Stomach (tissue), 9 donors: Measurements from ENCODE around the gene QRICH1. TPM values are rescaled to one million over a fixed set of nuclear protein-coding genes. Genes with fewer than 3 reads are reported as not detected.
A peak's percentile ranks its signal among the peaks of the same experiment; 100 is the strongest.

ENCODE experiments used
- DNase-seq, 2 donors: peaks; one replicate each; pipeline versions ENCODE4 v3.0.0 to v3.0.0-alpha.2; 2013 to 2019
- H3K27ac ChIP-seq, 5 donors: fragments of 200-600 bp in 4 of 5; sonication (generic) in 4 of 5; one replicate each; pipeline ENCODE4 v1.5.1; 2013 to 2019; ENCODE audit warnings: mild to moderate bottlenecking in 1 of 5, moderate library complexity in 1 of 5
- H3K27me3 ChIP-seq, 3 donors: fragments of 200-600 bp; sonication (generic); one replicate each; pipeline ENCODE4 v1.5.1; 2017 to 2019; ENCODE audit warnings: mixed run types in 1 of 3
- H3K36me3 ChIP-seq, 4 donors: fragments of 200-600 bp; sonication (generic); 1 replicate in 3 of 4; 2 replicates in 1 of 4; pipeline ENCODE4 v1.5.1; 2016 to 2019
- H3K4me1 ChIP-seq, 4 donors: fragments of 200-600 bp; sonication (generic); one replicate each; pipeline ENCODE4 v1.5.1; 2016 to 2019
- H3K4me3 ChIP-seq, 4 donors: fragments of 200-600 bp; sonication (generic) in 3 of 4; one replicate each; pipeline ENCODE4 v1.5.1; 2016 to 2019; ENCODE audit warnings: mild to moderate bottlenecking in 1 of 4
- H3K9me3 ChIP-seq, 4 donors: fragments of 200-600 bp; sonication (generic); one replicate each; pipeline ENCODE4 v1.5.1; 2016 to 2019
- CTCF ChIP-seq, 7 experiments: fragments of 450-650 bp in 4 of 7; fragments of 200-600 bp in 3 of 7; sonication (generic) in 3 of 7; IDR thresholded peaks; one replicate each; pipeline ENCODE4 v1.5.1; 2016 to 2019; ENCODE audit warnings: antibody characterized with exemption in 7 of 7, control low read depth in 2 of 7, mild to moderate bottlenecking in 1 of 7
- EP300 ChIP-seq: sonication (generic); formaldehyde crosslinking; IDR thresholded peaks from one replicate; pipeline ENCODE4 v1.6.1; 2017; ENCODE audit warnings: antibody characterized with exemption
- POLR2A ChIP-seq, 4 donors: fragments of 450-650 bp; IDR thresholded peaks; one replicate each; pipeline ENCODE4 v1.6.1; 2016; ENCODE audit warnings: antibody characterized with exemption in 4 of 4, control low read depth in 2 of 4, mild to moderate bottlenecking in 1 of 4, moderate library complexity in 1 of 4
- POLR2AphosphoS5 ChIP-seq, 3 donors: sonication (generic); formaldehyde crosslinking; IDR thresholded peaks; one replicate each; pipeline ENCODE4 v1.6.1; 2016; ENCODE audit warnings: antibody characterized with exemption in 3 of 3
- WGBS, 5 donors: extraction: QIAGEN DNeasy Blood & Tissue Kit in 3 of 5; methylation state at CpG; one replicate each; pipeline versions ENCODE4 v1.1.5 to v1.1.7; 2013 to 2018; 5-methylcytosine and 5-hydroxymethylcytosine counted together
- intact Hi-C: fragments of 100-400 bp; cut with DNase I; formaldehyde crosslinking; loops from one replicate; pipeline ENCODE4 v1.15.1; 2023; ENCODE audit warnings: low total_unique reads
- polyA plus RNA-seq, 3 donors: library from polyadenylated mRNA; stranded (reverse); fragments of 200-250 nt; gene quantifications; one replicate each; pipeline ENCODE4 v1.2.3, GENCODE V29; 2013
- total RNA-seq, 5 donors: library from RNA; depleted of rRNA; stranded (reverse); fragments of >200 nt; gene quantifications; one replicate each; pipeline versions ENCODE4 v1.1.0 to v1.2.3, GENCODE V29; 2014 to 2016
- donor health status: healthy with polysubstance abuse.
- donor health status: Bipolar disorder and iron deficiency.
- donor health status: healthy.

The QRICH1 gene
- total and polyA plus RNA-seq, 8 donors, result 16.1 to 105 (median 38.8) TPM

- no peaks in the 10 kb centered on the region for H3K9me3 ChIP-seq
- peak overlapping the region; percentile 57 to 96 (median 82) for H3K4me3 ChIP-seq
- TF ChIP-seq EP300 (no peak), POLR2AphosphoS5 (IDR thresholded peaks at IDR 0.05) (no peak), POLR2A (IDR thresholded peaks at IDR 0.05) (no peak), CTCF (IDR thresholded peaks at IDR 0.05) (no peak)
- peak overlapping the region; percentile 75 to 99 (median 88) for H3K27ac ChIP-seq
- peaks cover 35 to 60% (median 58%) of the 10 kb centered on the region in 4 donors for H3K4me1 ChIP-seq
- intact Hi-C loops, result no loop called here
- WGBS, 5 donors, result 5 to 20% (median 8%) methylated on average over 6 to 23 of the region's 23 CpGs
- H3K27me3 ChIP-seq, result no peaks in the 10 kb centered on the region
- DNase-seq, result no peak
- H3K36me3 ChIP-seq, result peaks cover 22 to 45% (median 45%) of the 10 kb centered on the region in 4 donors
These were observed 76.5 kb downstream of the QRICH1 start for GRCh38 chr3:49017229-49017970.

- Histone ChIP-seq H3K9me3 (no peaks in the 10 kb centered on the region), H3K36me3 (peaks cover 22 to 53% (median 52%) of the 10 kb centered on the region in 4 donors), H3K27me3 (no peaks in the 10 kb centered on the region), H3K4me1 (peaks cover 39 to 67% (median 64%) of the 10 kb centered on the region in 4 donors), H3K4me3 (no peak overlapping the region), H3K27ac (peak overlapping the region in 3 of 5 donors; percentile 75 to 88 (median 86))
- intact Hi-C loops, result no loop called here
- TF ChIP-seq POLR2AphosphoS5 (IDR thresholded peaks at IDR 0.05) (no peak), POLR2A (IDR thresholded peaks at IDR 0.05) (no peak), EP300 (no peak)
- DNase-seq, result peak in 1 of 2 donors; percentile 7
- 83 to 86% (median 85%) methylated on average over 5 to 6 of the region's 6 CpGs for WGBS, 5 donors
These were observed 77.2 kb downstream of the QRICH1 start for GRCh38 chr3:49016414-49017228.

GRCh38 chr3:49015765-49016164 lies 78.1 kb downstream of the QRICH1 start:
- Histone ChIP-seq H3K27me3 (no peaks in the 10 kb centered on the region), H3K9me3 (no peaks in the 10 kb centered on the region), H3K4me1 (peaks cover 42 to 75% (median 64%) of the 10 kb centered on the region in 4 donors), H3K27ac (no peak overlapping the region), H3K4me3 (no peak overlapping the region), H3K36me3 (peaks cover 22 to 59% (median 57%) of the 10 kb centered on the region in 4 donors)
- intact Hi-C loops, result no loop called here
- no peak for TF ChIP-seq CTCF (IDR thresholded peaks at IDR 0.05)
- no peak for TF ChIP-seq POLR2A (IDR thresholded peaks at IDR 0.05)
- no peak for TF ChIP-seq POLR2AphosphoS5 (IDR thresholded peaks at IDR 0.05)
- TF ChIP-seq EP300, result no peak
- DNase-seq, result no peak
- WGBS, 5 donors, result 61 to 89% (median 80%) methylated on average over 6 of the region's 6 CpGs

- DNase-seq, result peak in 1 of 2 donors; percentile 3
- 78 to 85% (median 80%) methylated on average over 6 to 8 of the region's 8 CpGs for WGBS, 5 donors
- Histone ChIP-seq H3K4me3 (no peak overlapping the region), H3K4me1 (peaks cover 36 to 68% (median 58%) of the 10 kb centered on the region in 4 donors), H3K27ac (no peak overlapping the region), H3K36me3 (peaks cover 22 to 59% (median 57%) of the 10 kb centered on the region in 4 donors), H3K9me3 (no peaks in the 10 kb centered on the region), H3K27me3 (no peaks in the 10 kb centered on the region)
- TF ChIP-seq POLR2A (IDR thresholded peaks at IDR 0.05) (no peak), CTCF (IDR thresholded peaks at IDR 0.05) (no peak), POLR2AphosphoS5 (IDR thresholded peaks at IDR 0.05) (no peak), EP300 (no peak)
- intact Hi-C loops, result no loop called here
These were observed 78.8 kb downstream of the QRICH1 start for GRCh38 chr3:49015072-49015471.
